ENCODE data around the gene TBC1D1.

TBC1D1 gene

GRCh38 chr4:38113551-38113950 lies 222.7 kb downstream of the TBC1D1 start:
- no peaks in the 10 kb centered on the region for H3K9me3 ChIP-seq (ENCODE audit: control insufficient read depth, low read length)
- 86 to 89% methylated on average over 1 of the region's 2 CpGs for WGBS, 2 experiments (ENCODE audit: insufficient coverage in 2 of 2)
- no peak overlapping the region for H3K27ac ChIP-seq (ENCODE audit: low read depth, low read length, severe bottlenecking)
- peaks cover 34% of the 10 kb centered on the region for H3K36me3 ChIP-seq (ENCODE audit: control insufficient read depth, insufficient read depth, low read length)
- no peak overlapping the region for H3K4me3 ChIP-seq (ENCODE audit: extremely low read depth, insufficient read depth, low read length, poor library complexity, severe bottlenecking)
- H3K4me1 ChIP-seq (ENCODE audit: control insufficient read depth, insufficient read depth, low read length, poor library complexity, severe bottlenecking), result peaks cover 21% of the 10 kb centered on the region

- peaks cover 28% of the 10 kb centered on the region for H3K36me3 ChIP-seq (ENCODE audit: control insufficient read depth, insufficient read depth, low read length)
- H3K4me1 ChIP-seq (ENCODE audit: control insufficient read depth, insufficient read depth, low read length, poor library complexity, severe bottlenecking), result peaks cover 21% of the 10 kb centered on the region
- peak overlapping the region; percentile 63 for H3K27ac ChIP-seq (ENCODE audit: low read depth, low read length, severe bottlenecking)
- 45 to 52% methylated on average over 5 of the region's 6 CpGs for WGBS, 2 experiments (ENCODE audit: insufficient coverage in 2 of 2)
- H3K9me3 ChIP-seq (ENCODE audit: control insufficient read depth, low read length), result no peaks in the 10 kb centered on the region
- H3K4me3 ChIP-seq (ENCODE audit: extremely low read depth, insufficient read depth, low read length, poor library complexity, severe bottlenecking), result no peak overlapping the region
Measured at GRCh38 chr4:38114386-38115150, 223.7 kb downstream of the TBC1D1 start.

DNA sequence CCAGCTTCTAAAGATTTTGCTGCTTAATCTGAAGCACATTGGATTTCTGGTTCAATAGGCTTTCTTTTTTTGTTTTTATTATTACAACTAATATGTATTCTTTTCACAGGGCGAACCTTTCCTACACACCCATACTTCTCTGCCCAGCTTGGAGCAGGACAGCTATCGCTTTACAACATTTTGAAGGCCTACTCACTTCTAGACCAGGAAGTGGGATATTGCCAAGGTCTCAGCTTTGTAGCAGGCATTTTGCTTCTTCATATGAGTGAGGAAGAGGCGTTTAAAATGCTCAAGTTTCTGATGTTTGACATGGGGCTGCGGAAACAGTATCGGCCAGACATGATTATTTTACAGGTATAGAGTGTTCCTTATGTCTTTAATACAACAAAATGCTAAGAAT lies 224.7 kb downstream of the TBC1D1 start:
- Histone ChIP-seq H3K4me3 (ENCODE audit: extremely low read depth, insufficient read depth, low read length, poor library complexity, severe bottlenecking) (no peak overlapping the region), H3K4me1 (ENCODE audit: control insufficient read depth, insufficient read depth, low read length, poor library complexity, severe bottlenecking) (peaks cover 24% of the 10 kb centered on the region), H3K27ac (ENCODE audit: low read depth, low read length, severe bottlenecking) (no peak overlapping the region), H3K9me3 (ENCODE audit: control insufficient read depth, low read length) (no peaks in the 10 kb centered on the region), H3K36me3 (ENCODE audit: control insufficient read depth, insufficient read depth, low read length) (peaks cover 30% of the 10 kb centered on the region)
- 88 to 100% methylated on average over 1 of the region's 5 CpGs for WGBS, 2 experiments (ENCODE audit: insufficient coverage in 2 of 2)

GRCh38 chr4:38117591-38117990 lies 226.7 kb downstream of the TBC1D1 start:
- Histone ChIP-seq H3K36me3 (ENCODE audit: control insufficient read depth, insufficient read depth, low read length) (peaks cover 29% of the 10 kb centered on the region), H3K9me3 (ENCODE audit: control insufficient read depth, low read length) (no peaks in the 10 kb centered on the region), H3K4me1 (ENCODE audit: control insufficient read depth, insufficient read depth, low read length, poor library complexity, severe bottlenecking) (peaks cover 26% of the 10 kb centered on the region), H3K27ac (ENCODE audit: low read depth, low read length, severe bottlenecking) (no peak overlapping the region), H3K4me3 (ENCODE audit: extremely low read depth, insufficient read depth, low read length, poor library complexity, severe bottlenecking) (no peak overlapping the region)
- WGBS, 2 experiments (ENCODE audit: insufficient coverage in 2 of 2), result 92 to 95% methylated on average over 4 of the region's 4 CpGs

GRCh38 chr4:38119668-38120385 lies 228.9 kb downstream of the TBC1D1 start:
- H3K4me3 ChIP-seq (ENCODE audit: extremely low read depth, insufficient read depth, low read length, poor library complexity, severe bottlenecking), result no peak overlapping the region
- no peaks in the 10 kb centered on the region for H3K9me3 ChIP-seq (ENCODE audit: control insufficient read depth, low read length)
- H3K36me3 ChIP-seq (ENCODE audit: control insufficient read depth, insufficient read depth, low read length), result peaks cover 33% of the 10 kb centered on the region
- H3K4me1 ChIP-seq (ENCODE audit: control insufficient read depth, insufficient read depth, low read length, poor library complexity, severe bottlenecking), result peaks cover 15% of the 10 kb centered on the region
- peak overlapping the region; percentile 76 for H3K27ac ChIP-seq (ENCODE audit: low read depth, low read length, severe bottlenecking)
- whole genome bisulfite sequencing, 2 experiments (ENCODE audit: insufficient coverage in 2 of 2), result 79 to 81% methylated on average over 6 of the region's 7 CpGs

- no peak overlapping the region for H3K27ac ChIP-seq (ENCODE audit: low read depth, low read length, severe bottlenecking)
Measured at GRCh38 chr4:38120772-38121171, 229.9 kb downstream of the TBC1D1 start.

GRCh38 chr4:38122060-38122459 lies 231.2 kb downstream of the TBC1D1 start:
- Histone ChIP-seq H3K4me3 (ENCODE audit: extremely low read depth, insufficient read depth, low read length, poor library complexity, severe bottlenecking) (no peak overlapping the region), H3K36me3 (ENCODE audit: control insufficient read depth, insufficient read depth, low read length) (peaks cover 43% of the 10 kb centered on the region), H3K4me1 (ENCODE audit: control insufficient read depth, insufficient read depth, low read length, poor library complexity, severe bottlenecking) (peaks cover 15% of the 10 kb centered on the region), H3K9me3 (ENCODE audit: control insufficient read depth, low read length) (no peaks in the 10 kb centered on the region), H3K27ac (ENCODE audit: low read depth, low read length, severe bottlenecking) (no peak overlapping the region)
- WGBS, 2 experiments (ENCODE audit: insufficient coverage in 2 of 2), result 82 to 88% methylated on average over 2 to 3 of the region's 6 CpGs

More at GRCh38 chr4:38120772-38121171, 229.9 kb downstream of the TBC1D1 start:
- H3K4me3 ChIP-seq (ENCODE audit: extremely low read depth, insufficient read depth, low read length, poor library complexity, severe bottlenecking), result no peak overlapping the region
- WGBS, 2 experiments (ENCODE audit: insufficient coverage in 2 of 2), result 95 to 100% methylated on average over 3 of the region's 4 CpGs
- H3K36me3 ChIP-seq (ENCODE audit: control insufficient read depth, insufficient read depth, low read length), result peaks cover 41% of the 10 kb centered on the region
- no peaks in the 10 kb centered on the region for H3K9me3 ChIP-seq (ENCODE audit: control insufficient read depth, low read length)
- H3K4me1 ChIP-seq (ENCODE audit: control insufficient read depth, insufficient read depth, low read length, poor library complexity, severe bottlenecking), result peaks cover 15% of the 10 kb centered on the region

DNA sequence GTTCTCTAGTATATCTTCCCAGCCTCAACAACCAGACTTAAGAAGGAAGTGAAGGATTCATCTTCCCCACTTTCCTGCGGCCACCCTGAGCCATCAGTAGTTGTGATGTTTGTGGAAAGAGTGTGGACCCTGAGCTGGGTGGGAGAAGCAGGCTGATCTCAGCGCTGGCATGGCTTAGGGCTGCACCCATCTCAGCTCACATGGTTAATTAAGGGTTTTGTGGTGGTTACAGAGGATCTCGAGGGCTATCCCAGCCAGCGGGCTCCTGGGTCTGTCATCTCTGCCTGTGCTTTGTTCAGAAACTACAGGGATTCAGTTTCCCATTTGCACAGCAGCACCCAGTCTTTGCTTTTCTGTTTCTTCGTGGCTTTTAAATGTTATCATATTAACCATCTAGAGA lies 232.7 kb downstream of the TBC1D1 start:
- Histone ChIP-seq H3K4me3 (ENCODE audit: extremely low read depth, insufficient read depth, low read length, poor library complexity, severe bottlenecking) (no peak overlapping the region), H3K27ac (ENCODE audit: low read depth, low read length, severe bottlenecking) (no peak overlapping the region), H3K4me1 (ENCODE audit: control insufficient read depth, insufficient read depth, low read length, poor library complexity, severe bottlenecking) (peaks cover 18% of the 10 kb centered on the region), H3K9me3 (ENCODE audit: control insufficient read depth, low read length) (no peaks in the 10 kb centered on the region), H3K36me3 (ENCODE audit: control insufficient read depth, insufficient read depth, low read length) (peaks cover 41% of the 10 kb centered on the region)
- 75 to 92% methylated on average over 4 of the region's 5 CpGs for WGBS, 2 experiments (ENCODE audit: insufficient coverage in 2 of 2)

GRCh38 chr4:38124961-38125360 lies 234.1 kb downstream of the TBC1D1 start:
- no peak overlapping the region for H3K4me3 ChIP-seq (ENCODE audit: extremely low read depth, insufficient read depth, low read length, poor library complexity, severe bottlenecking)
- no peaks in the 10 kb centered on the region for H3K9me3 ChIP-seq (ENCODE audit: control insufficient read depth, low read length)
- H3K4me1 ChIP-seq (ENCODE audit: control insufficient read depth, insufficient read depth, low read length, poor library complexity, severe bottlenecking), result peaks cover 22% of the 10 kb centered on the region
- no peak overlapping the region for H3K27ac ChIP-seq (ENCODE audit: low read depth, low read length, severe bottlenecking)
- 87 to 95% methylated on average over 2 to 5 of the region's 5 CpGs for WGBS, 2 experiments (ENCODE audit: insufficient coverage in 2 of 2)
- H3K36me3 ChIP-seq (ENCODE audit: control insufficient read depth, insufficient read depth, low read length), result peaks cover 38% of the 10 kb centered on the region

DNA sequence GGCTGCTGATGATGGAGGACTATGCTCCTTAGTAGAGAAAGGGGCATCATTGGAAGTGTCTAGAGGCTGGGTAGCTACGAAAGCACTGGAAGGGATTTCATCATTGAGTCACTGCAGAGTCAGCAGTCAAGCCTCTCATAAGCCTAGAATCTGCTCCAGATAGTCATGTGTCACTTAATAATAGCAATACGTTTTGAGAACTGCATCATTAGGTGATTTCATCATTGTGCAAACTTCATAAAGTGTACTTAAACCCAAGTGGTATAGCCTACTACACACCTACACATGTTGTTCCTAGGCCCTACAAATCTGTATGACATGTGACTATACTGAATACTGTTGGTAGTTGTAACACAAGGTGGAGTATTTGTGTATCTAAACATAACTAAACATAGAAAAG lies 234.9 kb downstream of the TBC1D1 start:
- Histone ChIP-seq H3K36me3 (ENCODE audit: control insufficient read depth, insufficient read depth, low read length) (peaks cover 33% of the 10 kb centered on the region), H3K4me3 (ENCODE audit: extremely low read depth, insufficient read depth, low read length, poor library complexity, severe bottlenecking) (no peak overlapping the region), H3K4me1 (ENCODE audit: control insufficient read depth, insufficient read depth, low read length, poor library complexity, severe bottlenecking) (peaks cover 18% of the 10 kb centered on the region), H3K27ac (ENCODE audit: low read depth, low read length, severe bottlenecking) (no peak overlapping the region), H3K9me3 (ENCODE audit: control insufficient read depth, low read length) (no peaks in the 10 kb centered on the region)
- 100% methylated on average over 1 of the region's 2 CpGs; no CpG with 5 or more reads in 1 of the 2 experiments for WGBS, 2 experiments (ENCODE audit: insufficient coverage in 2 of 2)
